ENCODE results near the gene SP100. TPM values are rescaled to one million over a fixed set of nuclear protein-coding genes. Genes with fewer than 3 reads are reported as not detected.

Gene SP100
- total and polyA plus RNA-seq, 2 of the 4 experiments (the other 2 are of a cell fraction) = 50.6 to 69.0 TPM

- H2AK5ac ChIP-seq (ENCODE audit: low read depth, low read length) = no peak overlapping the region
- DNase-seq (no peak), ATAC-seq (ENCODE audit: low read depth) (no peak)
- H3K9me3 ChIP-seq (ENCODE audit: control insufficient read depth, insufficient read depth, low read length) = peaks cover 6% of the 10 kb centered on the region
- intact Hi-C loops (cut with micrococcal nuclease) = no loop called here
- H3K56ac ChIP-seq (ENCODE audit: extremely low read depth, insufficient read depth, low read length) = no peak overlapping the region
- 100% methylated on average over 1 of the region's 1 CpG; no CpG with 5 or more reads in 1 of the 2 experiments for WGBS, 2 experiments (ENCODE audit: extremely low coverage in 2 of 2, insufficient read length in 1 of 2)
- H2BK120ac ChIP-seq (ENCODE audit: low read depth, low read length) = no peak overlapping the region
- H2BK15ac ChIP-seq (ENCODE audit: low read depth, low read length) = no peak overlapping the region
- H3K9me1 ChIP-seq (ENCODE audit: insufficient read depth, low read length) = peaks cover 9% of the 10 kb centered on the region; the same call in 1 of the 2 replicates
- no peak overlapping the region for H3K23ac ChIP-seq (ENCODE audit: low read depth, low read length)
- H2BK20ac ChIP-seq (ENCODE audit: low read depth, low read length) = no peak overlapping the region
- POLR2A ChIA-PET (ENCODE audit: unreplicated experiment) = no interaction called here
- no peak overlapping the region for H3K4ac ChIP-seq (ENCODE audit: low read depth, low read length)
- dilution Hi-C loops (cut with HindIII; ENCODE audit: low sequenced_read_pairs, unreplicated experiment) = no loop called here
- peaks cover 5% of the 10 kb centered on the region; the same call in 1 of the 2 replicates for H3K4me1 ChIP-seq (ENCODE audit: control insufficient read depth, insufficient read depth, low read length)
- H4K20me1 ChIP-seq (ENCODE audit: insufficient read depth, low read length) = peaks cover 20% of the 10 kb centered on the region
- no peak overlapping the region for H3K18ac ChIP-seq (ENCODE audit: low read depth, low read length)
- no peak overlapping the region for H3K27ac ChIP-seq (ENCODE audit: insufficient read depth, low read length)
- no peak overlapping the region for H2AFZ ChIP-seq (replicated peaks; ENCODE audit: low read length, poor library complexity)
- H2BK5ac ChIP-seq (ENCODE audit: low read depth, low read length, poor library complexity, severe bottlenecking) = no peak overlapping the region
- H3K36me3 ChIP-seq (ENCODE audit: control insufficient read depth, insufficient read depth, low read length) = peaks cover 11% of the 10 kb centered on the region
- CTCF ChIA-PET = no interaction called here
- no peak overlapping the region for H2AK9ac ChIP-seq (replicated peaks; ENCODE audit: low read depth, low read length, poor library complexity)
- no peak overlapping the region for H3K4me3 ChIP-seq (ENCODE audit: insufficient read depth, low read depth, low read length)
- in situ Hi-C loops (cut with MboI; ENCODE audit: low sequenced_read_pairs) = no loop called here
- H4K8ac ChIP-seq (ENCODE audit: low read depth in 2 of 2, low read length in 2 of 2) = no peak overlapping the region
- no peak overlapping the region for H3K4me2 ChIP-seq (ENCODE audit: low read depth, low read length)
- H3K79me1 ChIP-seq (ENCODE audit: low read depth in 1 of 2, low read length in 2 of 2) = peaks cover 22 to 36% of the 10 kb centered on the region in 2 experiments
- H4K5ac ChIP-seq (ENCODE audit: low read depth, low read length) = no peak overlapping the region
- H3K27me3 ChIP-seq (ENCODE audit: control insufficient read depth, insufficient read depth, low read length) = no peaks in the 10 kb centered on the region
- H3K14ac ChIP-seq (replicated peaks; ENCODE audit: low read depth, low read length) = no peak overlapping the region
- no peak overlapping the region for H3K9ac ChIP-seq (ENCODE audit: low read depth, low read length)
- no TSS peak for BruUV-seq (replicated peaks)
- no peak overlapping the region for H4K91ac ChIP-seq (ENCODE audit: insufficient read depth, low read depth, low read length)
- TF ChIP-seq CTCF (conservative IDR thresholded peaks at IDR 0.05; ENCODE audit: low read depth, low read length) (no peak), MAZ (IDR thresholded peaks at IDR 0.05; ENCODE audit: borderline replicate concordance, low read depth, low read length) (no peak), FOS (IDR thresholded peaks at IDR 0.05; ENCODE audit: low read depth, low read length) (no peak), ELK1 (IDR thresholded peaks at IDR 0.05; ENCODE audit: borderline replicate concordance, low read depth, low read length) (no peak), MAFK (IDR thresholded peaks at IDR 0.05; ENCODE audit: low read depth, low read length) (no peak), CEBPB (IDR thresholded peaks at IDR 0.05; ENCODE audit: low read depth, low read length) (no peak), BHLHE40 (IDR thresholded peaks at IDR 0.05; ENCODE audit: low read depth, low read length) (no peak), MXI1 (IDR thresholded peaks at IDR 0.05; ENCODE audit: borderline replicate concordance, low read depth, low read length) (no peak), SMC3 (IDR thresholded peaks at IDR 0.05; ENCODE audit: low read depth, low read length) (no peak), RFX5 (IDR thresholded peaks at IDR 0.05; ENCODE audit: low read depth, low read length) (no peak), CHD1 (IDR thresholded peaks at IDR 0.05; ENCODE audit: low read depth, low read length) (no peak), RAD21 (IDR thresholded peaks at IDR 0.05; ENCODE audit: low read length) (no peak), NFE2L2 (IDR thresholded peaks at IDR 0.05; ENCODE audit: low read depth, low read length) (no peak), USF2 (IDR thresholded peaks at IDR 0.05; ENCODE audit: low read depth, low read length) (no peak), POLR2A (IDR thresholded peaks at IDR 0.05; ENCODE audit: low read depth, low read length) (no peak)
Measured at GRCh38 chr2:230430957-230431910, 15.2 kb downstream of the SP100 start.
